Pulmonary artery endothelial cell (primary cell): Measurements from ENCODE around the gene NBEA. TPM values are rescaled to one million over a fixed set of nuclear protein-coding genes. Genes with fewer than 3 reads are reported as not detected.

ENCODE experiments used
- DNase-seq: peaks from one replicate; pipeline ENCODE4 v3.0.0-alpha.2; 2011; ENCODE audit warnings: low read depth, low spot score
- total RNA-seq: library from RNA; depleted of rRNA; stranded (reverse); fragments of >200 nt; gene quantifications from 2 replicates; pipeline ENCODE4 v1.2.3, GENCODE V29; 2014

The NBEA gene
- total RNA-seq, 1 donor from 2014 or later: 3.6 TPM

GRCh38 chr13:35165205-35165604, 223.1 kb downstream of the NBEA start:
- no peak for DNase-seq

GRCh38 chr13:35179494-35179893, 237.4 kb downstream of the NBEA start:
- DNase-seq: no peak

- no peak for DNase-seq
Observed at GRCh38 chr13:35179920-35180663, 238.0 kb downstream of the NBEA start.

GRCh38 chr13:35190241-35190640, 248.2 kb downstream of the NBEA start:
- no peak for DNase-seq

- no peak for DNase-seq
Observed at GRCh38 chr13:35191883-35192282, 249.8 kb downstream of the NBEA start.

GRCh38 chr13:35198613-35199200, 256.6 kb downstream of the NBEA start:
- no peak for DNase-seq

GRCh38 chr13:35208587-35208986, 266.5 kb downstream of the NBEA start:
- DNase-seq: no peak

- DNase-seq: no peak
Observed at GRCh38 chr13:35210261-35210660, 268.2 kb downstream of the NBEA start.

GRCh38 chr13:35211949-35212348, 269.9 kb downstream of the NBEA start:
- no peak for DNase-seq

- no peak for DNase-seq
Observed at GRCh38 chr13:35213911-35214310, 271.8 kb downstream of the NBEA start.

- DNase-seq: no peak
Observed at GRCh38 chr13:35216131-35216530, 274.1 kb downstream of the NBEA start.

GRCh38 chr13:35219021-35219420, 277.0 kb downstream of the NBEA start:
- peak; percentile 71 for DNase-seq

- DNase-seq: no peak
Observed at GRCh38 chr13:35225159-35225558, 283.1 kb downstream of the NBEA start.

- DNase-seq: no peak
Observed at GRCh38 chr13:35225582-35225981, 283.5 kb downstream of the NBEA start.

- no peak for DNase-seq
Observed at GRCh38 chr13:35228536-35228935, 286.5 kb downstream of the NBEA start.

GRCh38 chr13:35231426-35231825, 289.4 kb downstream of the NBEA start:
- DNase-seq: no peak

- DNase-seq: no peak
Observed at GRCh38 chr13:35238274-35238673, 296.2 kb downstream of the NBEA start.

GRCh38 chr13:35252536-35253205, 310.6 kb downstream of the NBEA start:
- no peak for DNase-seq

GRCh38 chr13:35255241-35255640, 313.2 kb downstream of the NBEA start:
- DNase-seq: no peak

GRCh38 chr13:35256459-35257148, 314.5 kb downstream of the NBEA start:
- DNase-seq: no peak

GRCh38 chr13:35260316-35260715, 318.2 kb downstream of the NBEA start:
- DNase-seq: no peak

- no peak for DNase-seq
Observed at GRCh38 chr13:35266412-35266811, 324.3 kb downstream of the NBEA start.
